Activated CD8-positive, alpha-beta T cell treated with anti-CD3 and anti-CD28 coated beads for 36 hours (primary cell): Measurements from ENCODE around the gene GRB10. TPM values are rescaled to one million over a fixed set of nuclear protein-coding genes. Genes with fewer than 3 reads are reported as not detected.

ENCODE experiments used
- ATAC-seq: fragments of 200-7000 bp; cut with Tn5 transposase; one replicate; pipeline ENCODE4 v1.10.0; 2021; ENCODE audit warnings: mild to moderate bottlenecking, moderate library complexity
- CTCF ChIA-PET: fragments of 350-600 bp; sonication (Branson Sonifier 250); formaldehyde crosslinking; loops from one replicate; lab custom pipeline; 2021; ENCODE audit warnings: antibody characterized with exemption; lab: Charles Lee
- POLR2A ChIA-PET: fragments of 350-600 bp; sonication (Branson Sonifier 250); formaldehyde crosslinking; loops from one replicate; lab custom pipeline; 2021; ENCODE audit warnings: antibody characterized with exemption; lab: Charles Lee
- DNase-seq: peaks from one replicate; pipeline ENCODE4 v3.0.0-alpha.2; 2020
- H3K27ac Mint-ChIP-seq: one replicate; pipeline ENCODE4 v1.8.0; 2021; ENCODE audit warnings: mild to moderate bottlenecking, mixed read lengths
- H3K27me3 Mint-ChIP-seq: one replicate; pipeline ENCODE4 v1.8.0; 2021; ENCODE audit warnings: mixed read lengths
- H3K36me3 Mint-ChIP-seq: one replicate; pipeline ENCODE4 v1.8.0; 2021; ENCODE audit warnings: low read depth, mixed read lengths
- H3K4me1 Mint-ChIP-seq: one replicate; pipeline ENCODE4 v1.8.0; 2021; ENCODE audit warnings: low read depth, mixed read lengths
- H3K4me3 Mint-ChIP-seq: one replicate; pipeline ENCODE4 v1.8.0; 2021; ENCODE audit warnings: mild to moderate bottlenecking, moderate library complexity, mixed read lengths
- H3K9me3 Mint-ChIP-seq: one replicate; pipeline ENCODE4 v1.8.0; 2021; ENCODE audit warnings: mixed read lengths
- CTCF ChIP-seq: fragments of 200-600 bp; IDR thresholded peaks from one replicate; pipeline ENCODE4 v1.8.0; 2022; ENCODE audit warnings: antibody characterized with exemption, mild to moderate bottlenecking
- intact Hi-C: fragments of 100-400 bp; cut with micrococcal nuclease; formaldehyde crosslinking; loops from one replicate; pipeline ENCODE4 v1.10.0; 2022
- total RNA-seq, 2 experiments: library from RNA; stranded (reverse); gene quantifications; one replicate each; pipeline ENCODE4 v1.2.3, GENCODE V29; 2021

The GRB10 gene
- total RNA-seq, 2 experiments from 2014 or later, result 5.6 to 6.9 TPM

- ATAC-seq (no peak), DNase-seq (no peak)
- Mint-ChIP-seq H3K27me3 (no peaks in the 10 kb centered on the region), H3K36me3 (no peaks in the 10 kb centered on the region), H3K4me3 (no peak overlapping the region), H3K9me3 (no peaks in the 10 kb centered on the region), H3K4me1 (peaks cover 4% of the 10 kb centered on the region), H3K27ac (no peak overlapping the region)
- POLR2A ChIA-PET, result no interaction called here
- intact Hi-C loops, result no loop called here
- CTCF ChIA-PET, result interaction anchor here (1.2 to 1.9 kb wide), 2 partner anchors 12 to 98 kb away, joined by 4 to 5 read pairs; no protein-coding TSS in a partner anchor
- TF ChIP-seq CTCF, result no peak
These were observed 50.8 kb downstream of the GRB10 start for GRCh38 chr7:50731703-50732582.

- DNase-seq, result no peak
- intact Hi-C loops, result no loop called here
- TF ChIP-seq CTCF, result no peak
- ChIA-PET CTCF (interaction anchor here (1.2 to 1.8 kb wide), 2 partner anchors 11 to 97 kb away, joined by 4 read pairs; no protein-coding TSS in a partner anchor), POLR2A (no interaction called here)
- ATAC-seq, result no peak
- no peaks in the 10 kb centered on the region for H3K27me3 Mint-ChIP-seq
- no peak overlapping the region for H3K27ac Mint-ChIP-seq
- H3K36me3 Mint-ChIP-seq, result no peaks in the 10 kb centered on the region
- no peak overlapping the region for H3K4me3 Mint-ChIP-seq
- H3K9me3 Mint-ChIP-seq, result no peaks in the 10 kb centered on the region
- H3K4me1 Mint-ChIP-seq, result peaks cover 4% of the 10 kb centered on the region
These were observed 52.0 kb downstream of the GRB10 start for GRCh38 chr7:50730446-50731400.

- H3K27me3 Mint-ChIP-seq, result no peaks in the 10 kb centered on the region
- no peak for TF ChIP-seq CTCF
- no peak overlapping the region for H3K27ac Mint-ChIP-seq
- H3K36me3 Mint-ChIP-seq, result no peaks in the 10 kb centered on the region
- no peak overlapping the region for H3K4me3 Mint-ChIP-seq
- DNase-seq, result no peak
- ChIA-PET CTCF (interaction anchor here (1.8 kb wide), 1 partner anchor 97 kb away, joined by 4 read pairs; no protein-coding TSS in a partner anchor), POLR2A (no interaction called here)
- intact Hi-C loops, result no loop called here
- no peaks in the 10 kb centered on the region for H3K9me3 Mint-ChIP-seq
- H3K4me1 Mint-ChIP-seq, result peaks cover 3% of the 10 kb centered on the region
- no peak for ATAC-seq
These were observed 52.7 kb downstream of the GRB10 start for GRCh38 chr7:50729962-50730361.

GRCh38 chr7:50728184-50728583 lies 54.5 kb downstream of the GRB10 start:
- Mint-ChIP-seq H3K36me3 (no peaks in the 10 kb centered on the region), H3K4me3 (no peak overlapping the region), H3K27ac (no peak overlapping the region), H3K9me3 (no peaks in the 10 kb centered on the region), H3K4me1 (peaks cover 11% of the 10 kb centered on the region), H3K27me3 (no peaks in the 10 kb centered on the region)
- ATAC-seq, result no peak
- ChIA-PET POLR2A (no interaction called here), CTCF (interaction anchor here (0.9 kb wide), 1 partner anchor 16 kb away, joined by 3 read pairs; no protein-coding TSS in a partner anchor)
- no peak for DNase-seq
- no peak for TF ChIP-seq CTCF
- intact Hi-C loops, result no loop called here
